ES-I3 (cell line): ENCODE results near the gene SLC49A4.

Experiments used
- H3K36me3 ChIP-seq: 2 replicates; pipeline ENCODE4 v1.6.1; 2013; ENCODE audit warnings: mild to moderate bottlenecking, low read length, control low read depth, moderate library complexity; ENCODE audit not compliant: insufficient read depth
- H3K4me1 ChIP-seq: 2 replicates; pipeline ENCODE4 v1.6.1; 2013; ENCODE audit warnings: mild to moderate bottlenecking, control low read depth, low read length; ENCODE audit not compliant: insufficient read depth
- H3K9ac ChIP-seq: 2 replicates; pipeline ENCODE4 v1.6.1; 2013; ENCODE audit warnings: low read depth, mild to moderate bottlenecking, low read length, moderate library complexity
- H3K9me3 ChIP-seq: 2 replicates; pipeline ENCODE4 v1.6.1; 2013; ENCODE audit warnings: mild to moderate bottlenecking, low read length, moderate library complexity; ENCODE audit not compliant: control insufficient read depth, insufficient read depth

The SLC49A4 gene

DNA sequence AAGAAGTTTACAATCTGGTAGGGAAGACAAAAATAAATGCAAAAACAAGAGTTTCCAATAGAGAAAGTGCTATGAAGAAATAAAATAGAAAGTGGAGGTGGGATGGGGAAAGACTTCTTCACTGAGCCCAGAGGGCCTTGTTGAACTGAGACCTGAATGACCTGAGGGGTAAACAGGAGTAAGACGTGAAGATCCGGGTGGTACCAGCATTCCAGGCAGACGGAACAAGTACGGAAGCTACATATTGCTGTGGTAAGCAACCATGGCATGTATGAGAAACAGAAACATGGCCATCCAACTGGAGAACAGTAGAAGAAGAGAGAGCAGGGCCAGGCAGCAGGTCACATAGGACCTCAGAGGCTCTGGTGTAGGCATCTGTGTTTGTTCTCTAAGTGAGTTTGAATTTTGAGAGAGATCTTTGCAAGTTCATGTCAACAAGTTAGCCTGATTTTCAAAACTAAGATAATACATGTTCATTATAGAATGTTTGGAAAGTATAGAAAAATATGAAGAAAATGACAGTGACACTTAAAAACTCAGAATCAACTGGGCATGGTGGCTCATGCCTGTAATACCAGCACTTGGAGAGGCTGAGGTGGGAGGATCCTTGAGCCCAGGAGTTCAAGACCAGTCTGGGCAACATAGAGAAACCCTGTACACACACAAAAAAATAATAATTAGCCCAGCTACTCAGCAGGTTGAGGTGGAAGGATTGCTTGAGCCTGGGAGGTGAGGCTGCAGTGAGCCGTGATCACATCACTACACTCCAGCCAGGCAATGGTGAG, 64.3 kb downstream of the SLC49A4 start:
- Histone ChIP-seq H3K4me1 (no peaks in the 10 kb centered on the region), H3K9me3 (no peaks in the 10 kb centered on the region), H3K36me3 (no peaks in the 10 kb centered on the region; the same call in 1 of the 2 replicates), H3K9ac (no peak overlapping the region)

DNA sequence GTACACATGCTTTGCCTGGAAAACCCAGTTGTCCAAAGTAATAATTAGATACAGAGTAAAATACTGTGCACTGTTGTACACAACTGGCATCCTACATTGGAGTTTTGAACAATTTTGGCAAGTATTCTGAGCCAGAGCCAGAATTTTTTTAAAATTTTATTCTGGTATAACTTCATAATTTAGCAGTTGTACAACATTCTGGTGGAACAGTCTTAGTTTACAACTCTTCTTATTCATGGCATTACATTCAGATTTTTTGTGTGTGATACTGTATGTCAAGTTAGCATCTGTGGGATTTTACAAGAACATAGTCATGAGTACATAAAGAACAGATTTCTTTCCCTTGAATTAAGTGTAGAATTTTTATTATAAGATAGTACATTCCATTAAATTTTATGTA, 67.5 kb downstream of the SLC49A4 start:
- no peaks in the 10 kb centered on the region; the same call in 1 of the 2 replicates for H3K36me3 ChIP-seq
- H3K9ac ChIP-seq: no peak overlapping the region
- no peaks in the 10 kb centered on the region for H3K4me1 ChIP-seq

DNA sequence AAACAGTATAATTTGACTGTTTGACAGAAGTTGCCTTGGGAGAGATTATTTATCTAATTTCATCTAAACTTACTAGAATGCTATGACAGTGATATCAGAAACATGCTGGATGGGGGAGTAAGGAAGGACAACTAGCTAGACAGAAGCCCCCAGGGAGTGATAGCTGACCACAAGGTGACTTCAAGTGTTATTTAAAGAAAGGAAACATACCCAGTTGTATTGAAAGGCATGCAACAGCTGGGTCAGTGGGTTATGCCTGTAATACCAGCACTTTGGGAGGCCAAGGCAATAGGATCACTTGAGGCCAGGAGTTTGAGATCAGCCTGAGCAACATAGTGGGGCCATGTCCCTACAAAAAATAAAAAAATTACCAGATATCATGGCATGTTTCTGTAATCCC, 69.6 kb downstream of the SLC49A4 start:
- Histone ChIP-seq H3K36me3 (no peaks in the 10 kb centered on the region; the same call in 1 of the 2 replicates), H3K9ac (no peak overlapping the region), H3K4me1 (no peaks in the 10 kb centered on the region), H3K9me3 (no peaks in the 10 kb centered on the region)

More for the DNA sequence above, 67.5 kb downstream of the SLC49A4 start:
- no peaks in the 10 kb centered on the region for H3K9me3 ChIP-seq

DNA sequence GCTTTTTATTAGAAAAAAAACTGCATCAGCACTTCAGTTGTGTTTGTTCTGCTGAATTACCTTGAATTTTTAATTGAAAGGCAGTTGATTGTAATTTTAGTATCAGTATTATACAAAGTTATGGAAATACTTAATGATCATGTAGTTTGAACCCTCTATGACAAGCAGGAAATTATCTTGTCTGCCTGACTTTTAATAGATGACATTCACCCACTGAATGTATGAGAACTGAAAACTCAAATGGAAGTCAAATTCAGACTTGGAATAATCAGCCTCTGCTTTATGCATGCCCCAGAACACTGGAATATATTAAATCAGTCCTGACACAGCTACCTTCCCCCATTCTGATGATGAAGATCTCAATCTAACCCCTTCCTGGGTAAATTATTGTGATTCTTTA, 73.5 kb downstream of the SLC49A4 start:
- Histone ChIP-seq H3K9ac (no peak overlapping the region), H3K4me1 (peaks cover 7% of the 10 kb centered on the region; the same call in 1 of the 2 replicates), H3K36me3 (no peaks in the 10 kb centered on the region), H3K9me3 (no peaks in the 10 kb centered on the region)

DNA sequence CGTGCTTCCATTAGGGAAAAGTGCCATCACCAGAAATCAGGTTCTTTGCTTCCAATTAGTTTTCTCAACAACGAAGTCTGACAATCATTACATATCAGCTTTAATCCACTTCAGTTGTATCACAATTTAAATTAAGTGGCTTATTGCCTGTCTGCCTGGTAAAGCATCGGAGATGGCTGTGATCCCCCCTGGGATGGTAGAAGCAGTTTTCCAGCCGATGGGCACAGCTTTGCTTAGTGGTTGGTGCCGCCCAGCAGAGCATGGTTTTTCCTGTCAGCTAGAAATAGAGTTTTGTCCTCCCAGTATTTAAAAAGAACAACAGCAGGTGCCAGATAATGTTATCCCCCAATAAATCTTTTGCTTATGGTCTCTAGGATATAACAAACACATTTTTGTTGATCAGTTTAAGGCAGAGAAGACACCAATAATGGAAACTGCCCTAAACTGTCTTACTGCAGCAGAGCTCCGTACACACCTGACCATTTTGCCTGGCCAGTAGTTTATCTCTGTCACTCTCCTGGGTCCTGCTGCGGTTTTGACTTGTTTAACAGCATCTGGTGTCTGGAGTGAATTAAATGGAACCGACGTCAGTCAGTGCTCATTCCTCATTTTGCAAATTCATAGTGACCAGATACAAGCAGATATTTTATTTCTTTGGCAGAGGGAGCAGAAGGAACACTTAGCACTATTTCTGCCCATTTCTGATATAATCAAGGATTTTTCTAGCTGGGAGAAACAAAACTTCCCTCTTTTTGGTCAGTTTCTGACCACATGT, 79.1 kb downstream of the SLC49A4 start:
- Histone ChIP-seq H3K9ac (no peak overlapping the region), H3K36me3 (no peaks in the 10 kb centered on the region), H3K9me3 (no peaks in the 10 kb centered on the region), H3K4me1 (peaks cover 7% of the 10 kb centered on the region; the same call in 1 of the 2 replicates)

DNA sequence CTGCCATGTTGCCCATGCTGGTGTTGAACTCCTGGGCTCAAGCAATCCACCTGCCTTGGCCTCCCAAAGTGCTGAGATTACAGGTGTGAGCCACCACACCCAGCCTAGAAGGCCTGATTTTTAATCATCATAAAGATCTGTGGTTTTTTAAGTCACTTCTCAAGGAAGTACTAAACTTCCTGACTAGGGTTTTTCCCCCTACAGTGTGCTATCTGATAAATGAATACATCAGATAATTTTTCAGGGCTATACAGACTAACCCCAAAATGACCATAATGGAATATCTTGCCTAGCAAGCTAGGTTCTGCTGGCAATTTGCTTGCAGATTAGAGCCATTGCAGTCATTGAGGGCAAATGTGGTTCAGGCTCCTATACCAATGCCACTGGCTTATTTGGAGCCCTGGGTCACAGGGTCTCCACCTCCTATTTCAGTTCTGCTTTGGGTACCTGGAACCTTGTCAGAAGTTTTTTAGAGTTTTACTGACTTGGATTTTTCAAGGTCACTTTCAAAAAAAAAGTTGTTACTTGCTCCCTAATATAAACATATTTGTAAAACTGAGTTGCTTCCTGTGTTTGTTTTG, 80.8 kb downstream of the SLC49A4 start:
- Histone ChIP-seq H3K36me3 (no peaks in the 10 kb centered on the region), H3K9ac (no peak overlapping the region), H3K4me1 (peaks cover 10% of the 10 kb centered on the region; the same call in 1 of the 2 replicates), H3K9me3 (no peaks in the 10 kb centered on the region)

DNA sequence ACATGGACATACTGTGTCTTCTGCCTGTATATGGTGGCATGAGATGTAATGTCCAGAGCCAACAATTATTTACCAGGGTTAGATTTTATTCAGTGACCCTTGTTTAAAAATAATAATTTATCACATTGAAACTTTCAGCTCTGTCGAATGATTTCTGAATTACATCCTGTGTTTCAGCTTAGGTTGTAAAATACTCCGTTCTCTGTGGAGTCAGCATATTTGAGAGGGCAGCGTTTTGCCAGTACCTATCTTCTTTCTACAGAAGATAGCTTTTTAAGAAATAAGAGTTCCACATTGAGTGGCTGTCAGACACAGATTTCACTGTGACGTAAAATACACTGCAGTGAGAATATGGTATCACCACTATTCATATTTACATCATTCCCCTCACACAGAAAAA, 85.3 kb downstream of the SLC49A4 start:
- Histone ChIP-seq H3K9ac (no peak overlapping the region), H3K9me3 (no peaks in the 10 kb centered on the region), H3K4me1 (0 out of 2 replicates have a peak, but pooled peaks cover 5% of the 10 kb centered on the region), H3K36me3 (no peaks in the 10 kb centered on the region)

DNA sequence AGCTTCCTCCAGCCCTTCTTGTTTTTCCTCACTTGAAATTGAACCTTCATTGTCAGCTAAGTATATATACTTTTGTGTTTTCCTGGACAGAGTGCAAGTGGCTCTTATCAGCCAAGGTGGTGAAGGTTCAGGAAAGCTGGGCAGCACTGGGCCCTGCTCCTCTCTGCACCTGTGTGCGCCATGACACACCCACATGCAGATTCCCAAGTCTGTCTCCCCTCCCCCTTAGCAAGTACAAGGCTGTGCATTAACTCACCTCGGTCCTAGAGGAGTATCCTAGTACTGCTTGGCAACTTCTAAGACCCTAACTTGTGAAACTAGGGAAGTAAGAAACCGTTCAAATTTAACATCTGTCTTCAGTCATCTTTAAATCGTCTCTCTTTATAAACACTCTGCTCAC, 85.8 kb downstream of the SLC49A4 start:
- Histone ChIP-seq H3K4me1 (0 out of 2 replicates have a peak, but pooled peaks cover 5% of the 10 kb centered on the region), H3K9me3 (no peaks in the 10 kb centered on the region), H3K36me3 (no peaks in the 10 kb centered on the region), H3K9ac (no peak overlapping the region)

DNA sequence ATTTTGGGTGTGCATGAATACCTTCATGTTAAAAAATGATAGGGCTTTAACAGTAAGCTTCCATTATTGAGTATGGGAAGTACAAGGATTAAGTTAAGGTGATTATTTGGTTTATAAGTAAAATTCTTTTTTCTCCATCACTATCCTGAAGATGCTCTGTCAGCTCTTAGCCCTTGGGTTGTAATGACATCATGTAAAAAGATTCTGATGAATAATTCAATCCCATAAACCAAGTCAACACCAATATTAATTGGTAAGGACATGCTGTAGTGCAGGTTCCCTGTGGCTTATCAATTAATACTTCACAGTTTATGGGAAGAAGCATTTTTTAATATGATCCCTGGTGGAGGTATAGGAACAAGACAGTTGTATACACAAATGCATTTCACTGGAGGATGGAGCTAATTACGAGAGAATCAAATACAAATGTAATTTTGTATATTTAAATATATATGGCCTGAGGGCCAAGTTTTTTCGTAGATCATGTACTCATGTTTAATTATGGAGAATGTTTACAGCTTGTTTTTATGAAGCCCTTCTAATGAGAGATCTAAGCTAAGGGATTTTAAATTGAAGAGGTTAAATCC, 87.6 kb downstream of the SLC49A4 start:
- Histone ChIP-seq H3K9ac (no peak overlapping the region), H3K9me3 (no peaks in the 10 kb centered on the region), H3K4me1 (0 out of 2 replicates have a peak, but pooled peaks cover 5% of the 10 kb centered on the region), H3K36me3 (no peaks in the 10 kb centered on the region)

DNA sequence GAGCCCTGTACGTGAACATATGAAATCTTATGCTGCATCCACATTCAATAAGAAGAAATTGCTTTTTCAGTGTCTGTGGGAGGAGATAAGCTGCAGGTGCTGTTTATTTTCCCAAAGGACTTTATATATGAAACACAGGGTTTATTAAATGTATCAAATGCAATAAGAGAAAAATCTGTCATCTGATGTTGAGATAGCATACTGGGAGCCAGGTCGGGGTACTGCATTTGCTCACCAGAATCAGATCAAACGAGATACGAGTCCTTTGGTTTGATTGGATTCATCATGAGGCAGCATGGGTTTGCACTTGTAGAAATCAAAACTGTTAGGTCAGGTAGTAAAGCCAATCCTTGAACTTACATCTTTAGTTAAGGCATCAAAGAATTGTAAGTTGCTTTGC, 91.4 kb downstream of the SLC49A4 start:
- Histone ChIP-seq H3K9me3 (no peaks in the 10 kb centered on the region), H3K4me1 (peaks cover 19% of the 10 kb centered on the region), H3K36me3 (no peaks in the 10 kb centered on the region), H3K9ac (no peak overlapping the region)

DNA sequence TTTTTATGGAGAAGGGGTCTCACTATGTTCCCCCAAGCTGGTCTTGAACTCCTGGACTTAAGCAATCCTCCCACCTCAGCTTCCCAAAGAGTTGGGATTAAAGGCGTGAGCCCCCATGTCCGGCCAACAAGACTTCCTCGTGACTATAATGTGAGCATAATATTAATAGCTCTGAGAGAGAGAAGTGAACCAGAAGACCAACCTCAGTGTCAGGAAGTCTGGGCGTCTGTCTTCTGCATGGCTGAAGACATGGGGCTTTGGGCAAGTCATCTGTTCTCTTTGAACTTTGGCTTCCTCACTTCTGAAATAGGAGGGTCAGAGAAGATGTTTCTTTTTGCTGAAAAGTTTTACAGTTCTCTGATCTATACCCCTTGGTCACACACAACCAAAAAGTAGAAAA, 92.1 kb downstream of the SLC49A4 start:
- H3K36me3 ChIP-seq: no peaks in the 10 kb centered on the region
- no peak overlapping the region for H3K9ac ChIP-seq
- no peaks in the 10 kb centered on the region for H3K9me3 ChIP-seq
- peaks cover 20% of the 10 kb centered on the region for H3K4me1 ChIP-seq

DNA sequence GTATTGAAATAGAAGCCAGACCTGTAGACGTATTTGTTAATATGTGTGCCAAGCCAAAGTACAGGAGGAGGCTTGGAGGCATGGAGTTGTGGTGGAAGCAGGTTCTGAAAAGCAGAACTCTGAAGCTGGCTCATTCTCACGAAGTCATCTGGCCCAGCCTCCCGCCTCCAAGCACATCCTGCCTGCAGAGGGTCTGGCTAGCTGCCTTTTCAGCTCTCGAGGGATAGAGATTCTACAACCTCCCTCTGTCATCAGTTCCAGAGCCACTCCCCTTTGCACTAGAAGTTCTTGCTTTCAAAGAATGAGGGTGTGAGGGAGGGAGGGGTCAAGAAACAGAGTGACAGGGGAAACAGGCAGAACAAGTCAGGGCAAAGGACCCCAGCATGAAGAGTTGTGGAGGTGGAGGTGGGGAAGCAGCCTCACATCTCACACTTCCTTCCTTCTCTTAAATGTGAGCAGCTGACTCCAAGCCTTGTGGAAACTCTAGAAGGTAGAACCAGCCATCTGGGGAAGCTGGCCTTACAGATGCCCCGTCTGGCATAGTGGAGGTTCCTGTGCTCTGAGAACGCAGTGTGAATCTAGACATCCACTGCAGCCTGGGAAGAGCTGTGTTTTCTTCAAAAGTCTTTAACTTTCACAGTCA, 95.3 kb downstream of the SLC49A4 start:
- Histone ChIP-seq H3K9ac (no peak overlapping the region), H3K4me1 (peaks cover 34% of the 10 kb centered on the region)

DNA sequence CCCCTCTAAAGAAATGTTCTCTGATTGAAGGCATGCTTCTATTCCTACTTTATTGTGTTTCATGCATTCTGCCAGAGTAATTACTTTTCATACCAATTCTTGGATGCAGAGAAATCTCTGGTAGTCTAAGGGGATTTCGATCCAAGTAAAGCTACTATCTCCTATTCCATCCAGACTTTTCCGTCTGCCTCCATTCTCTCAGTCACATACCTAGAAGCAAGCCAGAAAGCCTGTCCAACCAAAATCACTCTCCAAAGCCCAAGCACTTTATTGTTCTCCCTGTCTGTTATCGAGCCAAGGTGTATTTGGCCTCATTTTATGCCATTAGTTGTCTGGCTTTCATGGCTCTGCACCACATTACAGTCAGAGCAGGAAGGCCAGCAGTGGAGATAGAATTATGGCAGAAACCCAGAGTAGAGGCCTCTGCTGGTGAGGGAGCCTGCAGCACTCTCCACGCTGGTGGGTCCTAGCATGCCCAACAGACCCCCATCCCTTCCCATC, 95.9 kb downstream of the SLC49A4 start:
- peaks cover 34% of the 10 kb centered on the region for H3K4me1 ChIP-seq
- no peak overlapping the region for H3K9ac ChIP-seq
- no peaks in the 10 kb centered on the region for H3K9me3 ChIP-seq

More for the DNA sequence above, 95.3 kb downstream of the SLC49A4 start:
- H3K36me3 ChIP-seq: no peaks in the 10 kb centered on the region
- H3K9me3 ChIP-seq: no peaks in the 10 kb centered on the region

More for the DNA sequence above, 95.9 kb downstream of the SLC49A4 start:
- H3K36me3 ChIP-seq: no peaks in the 10 kb centered on the region
